C4-2B (cell line): ENCODE results near the gene CACNA1S.

ENCODE experiments used
- H3K27ac ChIP-seq: fragments of 450-650 bp; 2 replicates; pipeline ENCODE4 v1.5.1; 2017
- ZFX ChIP-seq: fragments of 450-650 bp; IDR thresholded peaks from 2 replicates; pipeline ENCODE4 v1.6.1; 2017
- TF ChIP-seq, protein P1 (sequence below): fragments of 450-650 bp; conservative IDR thresholded peaks from 2 replicates; pipeline ENCODE4 v1.5.1; 2017; ENCODE audit warnings: mild to moderate bottlenecking

CACNA1S gene

GRCh38 chr1:201096977-201097856, 15.0 kb downstream of the CACNA1S start:
- TF ChIP-seq, protein P1, sequence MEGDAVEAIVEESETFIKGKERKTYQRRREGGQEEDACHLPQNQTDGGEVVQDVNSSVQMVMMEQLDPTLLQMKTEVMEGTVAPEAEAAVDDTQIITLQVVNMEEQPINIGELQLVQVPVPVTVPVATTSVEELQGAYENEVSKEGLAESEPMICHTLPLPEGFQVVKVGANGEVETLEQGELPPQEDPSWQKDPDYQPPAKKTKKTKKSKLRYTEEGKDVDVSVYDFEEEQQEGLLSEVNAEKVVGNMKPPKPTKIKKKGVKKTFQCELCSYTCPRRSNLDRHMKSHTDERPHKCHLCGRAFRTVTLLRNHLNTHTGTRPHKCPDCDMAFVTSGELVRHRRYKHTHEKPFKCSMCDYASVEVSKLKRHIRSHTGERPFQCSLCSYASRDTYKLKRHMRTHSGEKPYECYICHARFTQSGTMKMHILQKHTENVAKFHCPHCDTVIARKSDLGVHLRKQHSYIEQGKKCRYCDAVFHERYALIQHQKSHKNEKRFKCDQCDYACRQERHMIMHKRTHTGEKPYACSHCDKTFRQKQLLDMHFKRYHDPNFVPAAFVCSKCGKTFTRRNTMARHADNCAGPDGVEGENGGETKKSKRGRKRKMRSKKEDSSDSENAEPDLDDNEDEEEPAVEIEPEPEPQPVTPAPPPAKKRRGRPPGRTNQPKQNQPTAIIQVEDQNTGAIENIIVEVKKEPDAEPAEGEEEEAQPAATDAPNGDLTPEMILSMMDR, result no peak
- no peak overlapping the region for H3K27ac ChIP-seq

DNA sequence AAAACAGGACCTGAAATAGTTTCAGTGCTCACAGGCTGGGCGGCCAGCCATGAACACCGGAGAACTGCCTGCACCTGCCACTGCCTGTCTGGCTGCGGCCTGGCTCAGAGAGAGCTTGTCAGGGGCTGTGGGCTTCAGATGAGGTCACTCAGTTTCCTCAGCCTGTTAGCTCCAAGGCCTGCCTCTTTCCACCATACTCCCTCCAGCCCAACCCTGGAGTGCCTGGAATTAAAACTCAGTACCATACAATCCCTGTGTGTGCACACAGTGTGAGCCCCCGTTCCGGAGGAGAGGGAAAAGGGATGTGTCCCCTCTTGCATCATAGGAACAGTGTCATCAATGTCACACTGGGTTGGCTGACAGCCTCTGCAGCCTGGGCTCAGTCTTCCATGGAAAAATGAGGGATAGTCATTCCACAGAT, 16.2 kb downstream of the CACNA1S start:
- TF ChIP-seq, protein P1, result no peak
- no peak for TF ChIP-seq ZFX
- H3K27ac ChIP-seq, result no peak overlapping the region

DNA sequence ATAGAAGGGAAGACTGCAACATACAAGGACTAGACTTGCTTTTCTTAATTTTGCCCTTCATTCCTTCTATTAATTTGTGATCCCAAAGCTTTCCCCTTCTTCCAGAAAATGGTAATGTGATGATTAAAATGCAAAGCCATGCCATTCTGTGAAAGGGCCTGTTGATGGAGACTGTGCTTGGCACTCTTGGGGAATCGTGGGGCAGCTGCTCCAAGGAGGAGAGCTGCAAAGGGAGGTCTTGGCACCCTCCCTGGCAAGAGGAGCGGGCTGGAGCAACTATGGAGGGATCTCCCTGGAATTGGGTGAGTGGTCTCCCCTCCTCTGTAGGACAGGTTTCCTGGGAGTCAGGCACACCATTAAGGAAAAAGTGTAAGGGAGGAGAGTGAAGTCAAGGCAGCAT, 16.6 kb downstream of the CACNA1S start:
- TF ChIP-seq ZFX, result no peak
- TF ChIP-seq, protein P1, result no peak
- no peak overlapping the region for H3K27ac ChIP-seq

DNA sequence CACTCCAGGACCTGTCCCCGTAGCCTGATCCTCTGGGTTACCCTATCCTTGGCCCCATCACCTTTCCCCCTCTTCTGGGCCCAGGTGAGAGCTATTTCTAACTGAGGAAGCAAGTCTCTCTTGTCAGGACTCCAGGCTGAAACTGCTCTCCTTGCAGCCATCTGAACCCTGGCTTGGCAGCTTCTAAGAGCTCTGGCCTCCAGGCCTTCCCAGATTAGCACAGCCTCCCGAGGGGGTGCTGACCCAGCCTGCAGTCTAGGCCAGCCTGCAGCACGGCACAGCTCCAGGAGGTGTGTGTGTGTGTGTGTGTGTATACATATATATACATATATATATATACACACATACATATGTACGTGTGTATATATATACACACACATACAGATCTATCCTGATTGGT, 17.4 kb downstream of the CACNA1S start:
- TF ChIP-seq, protein P1, result no peak
- no peak for TF ChIP-seq ZFX
- H3K27ac ChIP-seq, result no peak overlapping the region

DNA sequence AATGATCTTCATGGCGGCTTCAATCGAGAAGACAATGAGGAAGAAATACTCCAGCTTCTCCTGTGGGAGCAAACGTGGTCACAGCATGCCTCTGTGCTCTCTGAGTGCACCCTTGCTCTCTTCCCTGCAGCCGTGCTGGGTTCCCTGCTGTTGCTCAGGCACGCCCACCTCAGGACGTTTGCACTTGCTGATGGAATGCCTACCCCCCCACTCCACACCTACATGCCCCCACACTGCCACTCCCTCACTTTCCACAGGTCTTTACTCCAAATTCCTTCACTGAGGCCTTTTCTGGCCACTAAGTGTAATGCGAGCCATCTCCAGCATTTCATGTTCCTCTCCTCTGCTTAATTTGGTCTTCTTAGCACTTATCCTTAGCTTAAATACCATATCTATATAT, 18.3 kb downstream of the CACNA1S start:
- TF ChIP-seq ZFX, result no peak
- TF ChIP-seq, protein P1, result no peak
- no peak overlapping the region for H3K27ac ChIP-seq

DNA sequence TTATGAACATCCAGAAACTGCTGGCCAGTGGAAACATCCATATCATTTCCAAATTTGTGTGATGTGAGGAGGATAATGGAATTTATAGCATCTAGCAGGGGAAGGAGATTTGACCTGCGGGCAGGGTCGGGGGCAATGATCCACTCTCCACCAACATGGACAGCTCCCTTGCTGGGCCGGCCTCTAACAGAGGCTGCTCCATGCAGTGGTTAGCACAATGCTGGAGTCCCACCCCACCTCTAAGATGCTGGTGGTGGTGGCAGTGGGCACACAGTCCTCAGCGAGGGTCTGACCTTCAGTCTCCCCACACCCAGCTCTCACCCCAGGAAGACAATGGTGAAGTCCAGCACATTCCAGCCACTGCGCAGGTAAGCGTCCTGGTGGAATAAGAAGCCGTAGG, 18.7 kb downstream of the CACNA1S start:
- no peak overlapping the region for H3K27ac ChIP-seq
- TF ChIP-seq, protein P1, result no peak
- TF ChIP-seq ZFX, result no peak

DNA sequence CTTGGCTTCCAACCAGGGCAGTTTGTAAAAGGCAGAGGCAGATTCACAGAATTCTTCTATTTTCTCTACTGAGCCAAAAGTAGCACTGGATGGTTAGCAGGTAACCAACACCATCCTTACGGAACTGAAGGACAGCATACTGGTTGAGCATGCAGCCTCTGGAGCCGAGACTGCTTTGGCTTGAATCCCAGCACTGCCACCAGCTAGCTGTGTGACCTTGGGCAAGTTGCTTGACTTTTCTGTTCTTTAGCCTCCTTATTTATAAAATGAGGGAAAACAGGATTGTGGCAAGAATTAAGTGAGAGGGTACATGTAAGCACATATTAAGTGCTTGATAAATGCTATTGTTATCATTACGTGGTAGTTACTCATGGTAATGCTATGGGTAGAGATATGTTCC, 19.5 kb downstream of the CACNA1S start:
- no peak overlapping the region for H3K27ac ChIP-seq
- no peak for TF ChIP-seq ZFX
- TF ChIP-seq, protein P1, result no peak
